Measurements from ENCODE around the gene COPZ1. TPM values are rescaled to one million over a fixed set of nuclear protein-coding genes. Genes with fewer than 3 reads are reported as not detected.

The COPZ1 gene
- total RNA-seq, 1 donor from 2014 or later, result 89.5 TPM

DNA sequence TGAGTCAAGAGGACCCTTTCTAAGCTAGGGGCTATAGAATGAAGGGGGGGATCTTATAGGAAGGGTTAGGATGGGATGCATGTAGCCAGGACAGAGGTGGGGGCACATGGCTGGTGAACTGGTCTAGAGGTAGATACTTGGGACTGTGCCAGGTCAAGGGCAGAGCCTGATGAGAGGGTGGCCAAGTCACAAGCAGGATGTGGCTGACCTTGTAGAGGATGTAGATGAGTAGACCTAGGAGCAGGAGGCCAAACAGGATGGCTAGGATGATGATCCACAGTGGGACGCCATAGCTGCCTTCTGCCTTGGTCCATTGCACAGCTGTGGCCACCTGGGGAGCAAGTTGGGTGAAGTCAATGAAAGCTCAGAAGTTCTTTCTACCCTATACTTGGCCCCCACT is 72.2 kb downstream of the COPZ1 start:
- no peaks in the 10 kb centered on the region for H3K27me3 ChIP-seq (ENCODE audit: control insufficient read depth, insufficient read depth, low read length)
- no peak for TF ChIP-seq CTCF (IDR thresholded peaks at IDR 0.05; ENCODE audit: insufficient read depth, low read length, severe bottlenecking)
- no peak for DNase-seq (ENCODE audit: low read depth)
- no peak overlapping the region for H3K4me3 ChIP-seq (ENCODE audit: low read depth, low read length)
- FAIRE-seq, result no peak
- peaks cover 44% of the 10 kb centered on the region for H3K36me3 ChIP-seq (ENCODE audit: control insufficient read depth, insufficient read depth, low read length)

- DNase-seq (ENCODE audit: low read depth), result no peak
- no peak for TF ChIP-seq CTCF (IDR thresholded peaks at IDR 0.05; ENCODE audit: insufficient read depth, low read length, severe bottlenecking)
- H3K36me3 ChIP-seq (ENCODE audit: control insufficient read depth, insufficient read depth, low read length), result peaks cover 49% of the 10 kb centered on the region
- no peaks in the 10 kb centered on the region for H3K27me3 ChIP-seq (ENCODE audit: control insufficient read depth, insufficient read depth, low read length)
- no peak overlapping the region for H3K4me3 ChIP-seq (ENCODE audit: low read depth, low read length)
- no peak for FAIRE-seq
Measured at GRCh38 chr12:54398218-54398617, 73.3 kb downstream of the COPZ1 start.

DNA sequence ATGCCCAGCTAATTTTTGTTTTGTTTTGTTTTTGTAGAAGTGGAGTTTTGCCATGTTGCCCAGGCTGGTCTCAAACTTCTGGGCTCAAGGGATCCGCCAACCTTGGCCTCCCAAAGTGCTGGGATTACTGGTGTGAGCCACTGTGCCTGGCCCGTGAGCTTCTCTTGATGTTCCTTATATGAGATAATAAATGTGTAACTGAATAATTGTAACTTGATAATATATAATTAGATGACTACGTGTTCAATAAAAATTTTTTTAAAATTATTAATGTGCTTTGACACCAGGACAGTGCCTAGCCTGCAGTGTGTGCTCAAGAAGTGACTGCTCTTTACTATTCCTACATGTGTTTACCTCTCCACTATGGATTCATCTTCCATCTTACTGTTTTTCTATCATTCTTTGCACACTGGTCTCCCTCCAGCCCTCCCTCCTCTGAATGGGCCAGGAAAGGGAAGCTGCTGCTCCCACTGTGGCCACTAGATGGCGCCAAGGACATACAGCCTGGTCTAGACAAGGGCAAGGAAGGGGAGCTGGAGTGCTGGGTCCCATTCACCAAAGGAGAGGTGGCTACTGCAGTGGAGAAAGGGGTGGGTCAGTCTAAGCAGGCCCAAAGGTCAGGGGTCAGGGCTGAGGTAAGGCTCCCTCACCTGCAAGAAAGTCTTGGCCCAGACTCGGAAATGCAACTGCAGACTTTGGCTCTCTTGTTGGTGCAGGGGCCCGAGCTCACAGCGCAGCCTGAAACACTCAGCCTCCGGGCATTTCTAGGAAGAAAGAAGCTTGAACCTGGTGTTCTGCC is 74.3 kb downstream of the COPZ1 start:
- no peak overlapping the region for H3K4me3 ChIP-seq (ENCODE audit: low read depth, low read length)
- TF ChIP-seq CTCF (IDR thresholded peaks at IDR 0.05; ENCODE audit: insufficient read depth, low read length, severe bottlenecking), result peak; percentile 96
- H3K27me3 ChIP-seq (ENCODE audit: control insufficient read depth, insufficient read depth, low read length), result no peaks in the 10 kb centered on the region
- peaks cover 59% of the 10 kb centered on the region for H3K36me3 ChIP-seq (ENCODE audit: control insufficient read depth, insufficient read depth, low read length)
- FAIRE-seq (no peak), DNase-seq (ENCODE audit: low read depth) (peak; percentile 64)

DNA sequence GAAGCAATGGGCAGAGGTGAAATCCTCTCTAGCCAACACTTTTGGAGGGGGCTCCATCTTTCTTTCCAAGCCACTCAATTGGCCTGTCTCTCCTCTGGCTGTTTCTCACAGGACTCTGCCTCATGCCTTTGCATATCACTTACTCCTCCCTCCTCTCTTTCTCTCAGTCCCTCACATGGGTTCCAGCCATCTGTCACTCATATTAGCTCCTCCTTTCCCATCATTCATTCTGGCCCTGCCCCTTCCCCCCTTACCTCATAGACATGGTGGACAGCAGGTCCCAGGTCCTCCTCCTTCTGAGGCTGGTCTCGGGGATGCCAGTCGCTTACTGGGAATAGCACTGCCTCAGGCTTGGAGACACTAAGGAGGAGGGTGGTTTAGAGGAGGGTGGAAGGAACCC is 76.2 kb downstream of the COPZ1 start:
- TF ChIP-seq CTCF (IDR thresholded peaks at IDR 0.05; ENCODE audit: insufficient read depth, low read length, severe bottlenecking), result no peak
- FAIRE-seq (no peak), DNase-seq (ENCODE audit: low read depth) (no peak)
- Histone ChIP-seq H3K27me3 (ENCODE audit: control insufficient read depth, insufficient read depth, low read length) (no peaks in the 10 kb centered on the region), H3K4me3 (ENCODE audit: low read depth, low read length) (no peak overlapping the region), H3K36me3 (ENCODE audit: control insufficient read depth, insufficient read depth, low read length) (peaks cover 65% of the 10 kb centered on the region)

Other genes starting within 250 kb of the COPZ1 start
- gene SMUG1, start 136.1 kb upstream of the COPZ1 start, total RNA-seq, result 36.1 and 48.5 TPM in 2 replicates
- 13.2 and 16.0 TPM in 2 replicates for gene CBX5, start 45.0 kb upstream of the COPZ1 start, total RNA-seq
- gene HNRNPA1, start 44.4 kb upstream of the COPZ1 start, total RNA-seq, result 329 and 428 TPM in 2 replicates
- gene NFE2, start 24.1 kb upstream of the COPZ1 start, total RNA-seq, result not detected in 2 replicates
- gene GPR84, start 39.4 kb downstream of the COPZ1 start, total RNA-seq, result 0.13 TPM in 1 of 2 replicates, not detected in the other
- gene ZNF385A, start 59.6 kb downstream of the COPZ1 start, total RNA-seq, result 5.3 and 7.6 TPM in 2 replicates
- 53.5 and 98.5 TPM in 2 replicates for gene ITGA5, start 94.1 kb downstream of the COPZ1 start, total RNA-seq
- not detected in 2 replicates for gene GTSF1, start 148.5 kb downstream of the COPZ1 start, total RNA-seq
- gene NCKAP1L, start 172.6 kb downstream of the COPZ1 start, total RNA-seq, result not detected in 2 replicates
- gene PDE1B, start 224.5 kb downstream of the COPZ1 start, total RNA-seq, result not detected in 2 replicates